Islet of Langerhans (tissue), 1 donor: ENCODE data around the gene TMPRSS4.

Experiments
- FAIRE-seq: peaks from one replicate; lab custom pipeline; 2011; peaks lifted over from hg19 to GRCh38; lab: Jason Lieb, UNC

TMPRSS4 gene

GRCh38 chr11:118155776-118156530, 79.1 kb downstream of the TMPRSS4 start:
- no peak for FAIRE-seq

GRCh38 chr11:118156531-118157185, 79.8 kb downstream of the TMPRSS4 start:
- FAIRE-seq: no peak

GRCh38 chr11:118157186-118157895, 80.5 kb downstream of the TMPRSS4 start:
- no peak for FAIRE-seq

- FAIRE-seq: no peak
Observed at GRCh38 chr11:118161786-118162185, 84.9 kb downstream of the TMPRSS4 start.

- FAIRE-seq: no peak
Observed at GRCh38 chr11:118162846-118163245, 86.0 kb downstream of the TMPRSS4 start.

GRCh38 chr11:118163494-118163893, 86.6 kb downstream of the TMPRSS4 start:
- no peak for FAIRE-seq

GRCh38 chr11:118164885-118165284, 88.0 kb downstream of the TMPRSS4 start:
- FAIRE-seq: no peak

- FAIRE-seq: no peak
Observed at GRCh38 chr11:118166641-118167040, 89.8 kb downstream of the TMPRSS4 start.

- FAIRE-seq: no peak
Observed at GRCh38 chr11:118167253-118167652, 90.4 kb downstream of the TMPRSS4 start.

GRCh38 chr11:118167906-118168305, 91.0 kb downstream of the TMPRSS4 start:
- FAIRE-seq: no peak

- no peak for FAIRE-seq
Observed at GRCh38 chr11:118168316-118168715, 91.4 kb downstream of the TMPRSS4 start.

- no peak for FAIRE-seq
Observed at GRCh38 chr11:118168751-118169150, 91.9 kb downstream of the TMPRSS4 start.

GRCh38 chr11:118169300-118170140, 92.6 kb downstream of the TMPRSS4 start:
- no peak for FAIRE-seq

- no peak for FAIRE-seq
Observed at GRCh38 chr11:118170231-118170630, 93.4 kb downstream of the TMPRSS4 start.

- FAIRE-seq: no peak
Observed at GRCh38 chr11:118170882-118171268, 94.0 kb downstream of the TMPRSS4 start.
